Measurements from ENCODE around the gene SPRED2.

Gene SPRED2

DNA sequence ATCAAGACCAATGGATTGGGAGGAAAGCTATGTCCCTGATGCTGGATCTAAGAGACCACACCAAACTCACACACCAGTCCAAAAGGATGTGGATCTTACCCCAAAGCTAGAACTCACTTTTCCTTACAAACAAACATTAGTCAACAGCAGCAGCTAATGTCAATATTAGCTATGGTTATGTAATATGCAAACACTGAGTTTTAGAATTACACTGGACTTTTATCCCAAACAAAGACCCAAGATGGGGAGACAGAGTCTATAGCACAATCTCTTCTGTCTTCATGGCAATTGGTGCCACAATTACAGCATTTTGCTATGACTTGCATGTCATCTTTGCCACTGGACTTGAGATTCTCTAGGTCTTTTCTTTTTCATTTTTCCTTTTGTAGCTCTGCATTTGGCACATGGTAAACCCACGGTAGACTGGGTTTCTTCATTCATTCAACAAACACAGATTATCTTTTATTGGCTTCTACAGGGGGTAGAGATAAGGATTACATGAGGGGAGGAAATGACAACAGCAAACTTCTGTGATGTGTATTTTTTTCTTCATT, 59.0 kb downstream of the SPRED2 start:
- Histone ChIP-seq H3K27me3 (ENCODE audit: low read depth, low read length) (no peaks in the 10 kb centered on the region), H3K4me3 (ENCODE audit: low read length) (no peak overlapping the region), H2AFZ (ENCODE audit: low read depth, low read length) (no peak overlapping the region), H4K20me1 (ENCODE audit: insufficient read depth, low read length) (peaks cover 60% of the 10 kb centered on the region), H3K9ac (ENCODE audit: low read length) (no peak overlapping the region), H3K4me1 (ENCODE audit: low read length) (peaks cover 22% of the 10 kb centered on the region), H3K79me2 (ENCODE audit: low read length) (peaks cover 37% of the 10 kb centered on the region), H3K27ac (ENCODE audit: low read length) (no peak overlapping the region), H3K9me3 (ENCODE audit: insufficient read depth, low read length) (no peaks in the 10 kb centered on the region), H3K36me3 (replicated peaks; ENCODE audit: low read depth, low read length) (peaks cover 3% of the 10 kb centered on the region), H3K4me2 (ENCODE audit: low read length) (no peak overlapping the region)
- TF ChIP-seq, protein P1, sequence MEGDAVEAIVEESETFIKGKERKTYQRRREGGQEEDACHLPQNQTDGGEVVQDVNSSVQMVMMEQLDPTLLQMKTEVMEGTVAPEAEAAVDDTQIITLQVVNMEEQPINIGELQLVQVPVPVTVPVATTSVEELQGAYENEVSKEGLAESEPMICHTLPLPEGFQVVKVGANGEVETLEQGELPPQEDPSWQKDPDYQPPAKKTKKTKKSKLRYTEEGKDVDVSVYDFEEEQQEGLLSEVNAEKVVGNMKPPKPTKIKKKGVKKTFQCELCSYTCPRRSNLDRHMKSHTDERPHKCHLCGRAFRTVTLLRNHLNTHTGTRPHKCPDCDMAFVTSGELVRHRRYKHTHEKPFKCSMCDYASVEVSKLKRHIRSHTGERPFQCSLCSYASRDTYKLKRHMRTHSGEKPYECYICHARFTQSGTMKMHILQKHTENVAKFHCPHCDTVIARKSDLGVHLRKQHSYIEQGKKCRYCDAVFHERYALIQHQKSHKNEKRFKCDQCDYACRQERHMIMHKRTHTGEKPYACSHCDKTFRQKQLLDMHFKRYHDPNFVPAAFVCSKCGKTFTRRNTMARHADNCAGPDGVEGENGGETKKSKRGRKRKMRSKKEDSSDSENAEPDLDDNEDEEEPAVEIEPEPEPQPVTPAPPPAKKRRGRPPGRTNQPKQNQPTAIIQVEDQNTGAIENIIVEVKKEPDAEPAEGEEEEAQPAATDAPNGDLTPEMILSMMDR (IDR thresholded peaks at IDR 0.05; ENCODE audit: low read depth, low read length), result no peak
- no peak for TF ChIP-seq EZH2phosphoT487 (IDR thresholded peaks at IDR 0.05; ENCODE audit: low read depth)

DNA sequence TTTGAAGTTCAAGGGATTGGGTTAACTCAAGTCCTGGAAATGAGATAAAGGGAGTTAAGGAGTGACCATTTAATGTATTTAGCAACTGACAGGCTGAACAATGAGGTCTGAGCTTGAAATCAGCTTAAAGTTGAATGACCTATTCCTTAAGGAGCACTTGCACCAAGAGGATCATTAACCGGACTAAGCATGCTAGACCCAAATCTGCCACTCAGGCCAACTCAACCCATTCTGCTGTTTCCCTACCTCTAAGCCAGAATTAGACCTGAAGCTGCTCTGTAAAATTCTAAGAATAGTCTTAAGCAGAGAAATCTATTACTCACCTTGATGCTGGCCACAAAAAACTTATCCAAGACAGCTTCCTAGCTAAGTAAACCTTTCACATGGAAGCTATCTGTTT, 59.8 kb downstream of the SPRED2 start:
- Histone ChIP-seq H3K4me3 (ENCODE audit: low read length) (no peak overlapping the region), H2AFZ (ENCODE audit: low read depth, low read length) (no peak overlapping the region), H3K9me3 (ENCODE audit: insufficient read depth, low read length) (no peaks in the 10 kb centered on the region), H3K4me1 (ENCODE audit: low read length) (peaks cover 28% of the 10 kb centered on the region), H3K79me2 (ENCODE audit: low read length) (peaks cover 44% of the 10 kb centered on the region), H3K36me3 (replicated peaks; ENCODE audit: low read depth, low read length) (peaks cover 3% of the 10 kb centered on the region), H3K9ac (ENCODE audit: low read length) (no peak overlapping the region), H3K4me2 (ENCODE audit: low read length) (no peak overlapping the region), H3K27ac (ENCODE audit: low read length) (no peak overlapping the region), H3K27me3 (ENCODE audit: low read depth, low read length) (no peaks in the 10 kb centered on the region), H4K20me1 (ENCODE audit: insufficient read depth, low read length) (peaks cover 68% of the 10 kb centered on the region)
- TF ChIP-seq, protein P1 (IDR thresholded peaks at IDR 0.05; ENCODE audit: low read depth, low read length), result no peak
- no peak for TF ChIP-seq EZH2phosphoT487 (IDR thresholded peaks at IDR 0.05; ENCODE audit: low read depth)

- H3K9ac ChIP-seq (ENCODE audit: low read length), result no peak overlapping the region
- no peaks in the 10 kb centered on the region for H3K27me3 ChIP-seq (ENCODE audit: low read depth, low read length)
- H3K4me2 ChIP-seq (ENCODE audit: low read length), result peak overlapping the region; percentile 40
- H3K36me3 ChIP-seq (replicated peaks; ENCODE audit: low read depth, low read length), result peaks cover 3% of the 10 kb centered on the region
- peaks cover 50% of the 10 kb centered on the region for H3K79me2 ChIP-seq (ENCODE audit: low read length)
- H3K27ac ChIP-seq (ENCODE audit: low read length), result no peak overlapping the region
- no peaks in the 10 kb centered on the region for H3K9me3 ChIP-seq (ENCODE audit: insufficient read depth, low read length)
- TF ChIP-seq, protein P1 (IDR thresholded peaks at IDR 0.05; ENCODE audit: low read depth, low read length), result no peak
- no peak for TF ChIP-seq EZH2phosphoT487 (IDR thresholded peaks at IDR 0.05; ENCODE audit: low read depth)
- H3K4me3 ChIP-seq (ENCODE audit: low read length), result no peak overlapping the region
- peaks cover 34% of the 10 kb centered on the region for H3K4me1 ChIP-seq (ENCODE audit: low read length)
- peaks cover 76% of the 10 kb centered on the region for H4K20me1 ChIP-seq (ENCODE audit: insufficient read depth, low read length)
- no peak overlapping the region for H2AFZ ChIP-seq (ENCODE audit: low read depth, low read length)
These were observed 61.3 kb downstream of the SPRED2 start for GRCh38 chr2:65371074-65371434.

- no peaks in the 10 kb centered on the region for H3K9me3 ChIP-seq (ENCODE audit: insufficient read depth, low read length)
- H3K9ac ChIP-seq (ENCODE audit: low read length), result no peak overlapping the region
- H4K20me1 ChIP-seq (ENCODE audit: insufficient read depth, low read length), result peaks cover 81% of the 10 kb centered on the region
- no peak overlapping the region for H3K4me3 ChIP-seq (ENCODE audit: low read length)
- H3K4me1 ChIP-seq (ENCODE audit: low read length), result peaks cover 36% of the 10 kb centered on the region
- H3K36me3 ChIP-seq (replicated peaks; ENCODE audit: low read depth, low read length), result no peaks in the 10 kb centered on the region
- no peak overlapping the region for H2AFZ ChIP-seq (ENCODE audit: low read depth, low read length)
- H3K79me2 ChIP-seq (ENCODE audit: low read length), result peaks cover 54% of the 10 kb centered on the region
- TF ChIP-seq, protein P1 (IDR thresholded peaks at IDR 0.05; ENCODE audit: low read depth, low read length), result no peak
- no peak for TF ChIP-seq EZH2phosphoT487 (IDR thresholded peaks at IDR 0.05; ENCODE audit: low read depth)
- H3K4me2 ChIP-seq (ENCODE audit: low read length), result peak overlapping the region; percentile 40
- no peak overlapping the region for H3K27ac ChIP-seq (ENCODE audit: low read length)
- no peaks in the 10 kb centered on the region for H3K27me3 ChIP-seq (ENCODE audit: low read depth, low read length)
These were observed 61.9 kb downstream of the SPRED2 start for GRCh38 chr2:65370387-65371073.
